OCI-LY7 (cell line): ENCODE data around the gene ZSCAN32. TPM values are rescaled to one million over a fixed set of nuclear protein-coding genes. Genes with fewer than 3 reads are reported as not detected.

Source experiments
- BruUV-seq: library from RNA; stranded (reverse); fragments of 400-500 nt; replicated peaks from 2 replicates; lab custom pipeline; 2021; lab: Mats Ljungman, UMichigan
- CTCF ChIA-PET: fragments of 300-600 bp; sonication (Branson Sonifier 250); formaldehyde crosslinking; loops from one replicate; lab custom pipeline; 2022; ENCODE audit warnings: antibody characterized with exemption; ENCODE audit not compliant: unreplicated experiment; lab: Charles Lee
- POLR2A ChIA-PET: fragments of 300-600 bp; sonication (Branson Sonifier 250); formaldehyde crosslinking; loops from one replicate; lab custom pipeline; 2022; ENCODE audit warnings: antibody characterized with exemption; lab: Charles Lee
- DNase-seq: peaks from one replicate; pipeline ENCODE4 v3.0.0-alpha.2; 2015; ENCODE audit warnings: low spot score
- H2AFZ ChIP-seq: fragments of 200-600 bp; sonication (generic), shearing (Covaris generic); 2 replicates; pipeline ENCODE4 v1.6.1; 2014; ENCODE audit warnings: mild to moderate bottlenecking, antibody characterized with exemption, low read length, moderate library complexity
- H3K27ac ChIP-seq: fragments of 200-600 bp; sonication (generic); 2 replicates; pipeline ENCODE4 v1.5.1; 2014; ENCODE audit warnings: mixed run types, low read depth, mild to moderate bottlenecking, moderate library complexity, low read length, inconsistent platforms; ENCODE audit not compliant: poor library complexity, severe bottlenecking
- H3K36me3 ChIP-seq: fragments of 200-600 bp; sonication (generic); 2 replicates; pipeline ENCODE4 v1.6.1; 2014; ENCODE audit warnings: mild to moderate bottlenecking, antibody characterized with exemption, low read length, moderate library complexity, mixed read lengths; ENCODE audit not compliant: insufficient read depth
- H3K4me1 ChIP-seq: fragments of 200-600 bp; sonication (generic); 2 replicates; pipeline ENCODE4 v1.5.1; 2014; ENCODE audit warnings: mild to moderate bottlenecking, low read length; ENCODE audit not compliant: insufficient read depth, poor library complexity, severe bottlenecking
- H3K4me2 ChIP-seq: fragments of 200-600 bp; sonication (generic); 2 replicates; pipeline ENCODE4 v1.6.1; 2014; ENCODE audit warnings: mild to moderate bottlenecking, low read length
- H3K4me3 ChIP-seq: fragments of 200-600 bp; sonication (generic); 2 replicates; pipeline ENCODE4 v1.5.1; 2014; ENCODE audit warnings: mild to moderate bottlenecking, low read depth, low read length; ENCODE audit not compliant: poor library complexity, severe bottlenecking
- H3K79me2 ChIP-seq: fragments of 200-600 bp; sonication (generic); 2 replicates; pipeline ENCODE4 v1.6.1; 2016; ENCODE audit warnings: low read depth, mild to moderate bottlenecking, low read length, moderate library complexity, mixed read lengths; ENCODE audit not compliant: insufficient read depth
- H3K9me2 ChIP-seq: fragments of 200-600 bp; sonication (generic); 2 replicates; pipeline ENCODE4 v1.6.1; 2016; ENCODE audit warnings: mild to moderate bottlenecking, low read length, mixed read lengths; ENCODE audit not compliant: insufficient read depth
- H3K9me3 ChIP-seq: fragments of 200-600 bp; sonication (generic); 2 replicates; pipeline ENCODE4 v1.6.1; 2014; ENCODE audit warnings: mild to moderate bottlenecking, mixed run types, low read length, mixed read lengths
- H4K20me1 ChIP-seq: fragments of 200-600 bp; sonication (generic); 2 replicates; pipeline ENCODE4 v1.6.1; 2014; ENCODE audit warnings: mild to moderate bottlenecking, antibody characterized with exemption, low read length, moderate library complexity, mixed read lengths; ENCODE audit not compliant: insufficient read depth
- CTCF ChIP-seq: fragments of 200-600 bp; sonication (generic); conservative IDR thresholded peaks from 2 replicates; pipeline ENCODE4 v1.5.1; 2014; ENCODE audit warnings: mild to moderate bottlenecking, antibody characterized with exemption, low read length, moderate library complexity, mixed read lengths
- EZH2phosphoT487 ChIP-seq: fragments of 200-600 bp; sonication (generic); IDR thresholded peaks from 2 replicates; pipeline ENCODE4 v1.6.1; 2018; ENCODE audit warnings: low read depth, borderline replicate concordance, mild to moderate bottlenecking, mixed run types, antibody characterized with exemption, low read length, moderate library complexity, mixed read lengths
- intact Hi-C: fragments of 100-400 bp; cut with micrococcal nuclease; formaldehyde crosslinking; loops from one replicate; pipeline ENCODE4 v1.10.0; 2022; ENCODE audit not compliant: unreplicated experiment
- total RNA-seq, 2 experiments: library from RNA; depleted of rRNA in 1 of 2; stranded (reverse); fragments of >200 nt in 1 of 2; shearing (Covaris generic) in 1 of 2; gene quantifications; 2 replicates each; pipeline ENCODE4 v1.2.3, GENCODE V29; 2014 to 2022

The ZSCAN32 gene
- total RNA-seq, 2 experiments from 2014 or later, result 17.0 to 19.4 TPM

- H3K4me1 ChIP-seq, result peaks cover 16% of the 10 kb centered on the region
- no peak for TF ChIP-seq CTCF
- TF ChIP-seq EZH2phosphoT487, result no peak
- H3K4me2 ChIP-seq, result no peak overlapping the region
- BruUV-seq, result no TSS peak
- H3K36me3 ChIP-seq, result peaks cover 66% of the 10 kb centered on the region
- H3K4me3 ChIP-seq, result no peak overlapping the region
- no peak for DNase-seq
- no peaks in the 10 kb centered on the region for H3K9me2 ChIP-seq
- intact Hi-C loops, result no loop called here
- no peak overlapping the region for H3K27ac ChIP-seq
- no peaks in the 10 kb centered on the region for H4K20me1 ChIP-seq
- H3K79me2 ChIP-seq, result peaks cover 1% of the 10 kb centered on the region; the same call in 1 of the 2 replicates
- no peak overlapping the region for H2AFZ ChIP-seq
- no peaks in the 10 kb centered on the region for H3K9me3 ChIP-seq
- CTCF ChIA-PET, result interaction anchor here (0.7 kb wide), 1 partner anchor 667 kb away, joined by 3 read pairs; no protein-coding TSS in a partner anchor
- POLR2A ChIA-PET, result interaction anchor here (1.3 kb wide), 1 partner anchor 8 kb away, joined by 4 read pairs; the partner anchor contains the start of genes ZNF174 and ZSCAN32
These were observed 7.9 kb upstream of the ZSCAN32 start for GRCh38 chr16:3408561-3409197.

GRCh38 chr16:3401719-3402397 lies 1.1 kb upstream of the ZSCAN32 start:
- DNase-seq, result peak; percentile 23
- H3K9me3 ChIP-seq, result no peaks in the 10 kb centered on the region
- peak overlapping the region; percentile 76 for H3K4me3 ChIP-seq
- H3K4me2 ChIP-seq, result peak overlapping the region; percentile 97
- peak overlapping the region; percentile 53 for H2AFZ ChIP-seq
- H4K20me1 ChIP-seq, result no peaks in the 10 kb centered on the region
- no peak for TF ChIP-seq EZH2phosphoT487
- no peak for TF ChIP-seq CTCF
- peaks cover 59% of the 10 kb centered on the region for H3K36me3 ChIP-seq
- TSS peak; percentile 69 for BruUV-seq
- H3K4me1 ChIP-seq, result peaks cover 36% of the 10 kb centered on the region
- peak overlapping the region; percentile 58 for H3K27ac ChIP-seq
- CTCF ChIA-PET, result no interaction called here
- H3K9me2 ChIP-seq, result no peaks in the 10 kb centered on the region
- intact Hi-C loops, result loop anchor here (2.0 to 5.0 kb wide), 3 partner anchors 53 to 100 kb away; partner anchors contain the start of gene CLUAP1
- POLR2A ChIA-PET, result interaction anchor here (1.1 to 2.0 kb wide), 4 partner anchors 8 to 135 kb away, joined by 3 to 5 read pairs (median 4); partner anchors contain the start of gene ZNF263
- H3K79me2 ChIP-seq, result peaks cover 52% of the 10 kb centered on the region
